A549 (cell line): Measurements from ENCODE around the gene PSIP1. TPM values are rescaled to one million over a fixed set of nuclear protein-coding genes. Genes with fewer than 3 reads are reported as not detected.
A peak's percentile ranks its signal among the peaks of the same experiment; 100 is the strongest.

Experiments
- ATAC-seq, 2 experiments: fragments of 200-7000 bp in 1 of 2; fragments of >200 bp in 1 of 2; cut with Nextera tagmentation in 1 of 2; cut with Tn5 transposase in 1 of 2; 3 replicates each; pipeline versions ENCODE4 v1.8.0 to v1.9.1; 2018 to 2020; ENCODE audit warnings: mild to moderate bottlenecking in 1 of 2, moderate library complexity in 1 of 2
- CTCF ChIA-PET: fragments of 300-600 bp; sonication (Branson Sonifier 250); formaldehyde crosslinking; extraction: SDS; loops from one replicate; lab custom pipeline; 2021; ENCODE audit warnings: antibody characterized with exemption, inconsistent platforms; lab: Yijun Ruan, JAX
- POLR2A ChIA-PET: fragments of 350-600 bp; formaldehyde crosslinking; extraction: SDS; loops from one replicate; lab custom pipeline; 2021; ENCODE audit warnings: antibody characterized with exemption, inconsistent platforms; lab: Yijun Ruan, JAX
- DNase-seq, 2 experiments: peaks; one replicate each; pipeline versions ENCODE4 v3.0.0 to v3.0.0-alpha.2; 2011 to 2016; ENCODE audit warnings: low read depth in 1 of 2, low spot score in 1 of 2
- FAIRE-seq: peaks from 2 replicates; lab custom pipeline; 2011; peaks lifted over from hg19 to GRCh38; lab: Jason Lieb, UNC
- H3K27ac ChIP-seq, 2 experiments: fragments of >200 bp; sonication (Bioruptor Twin); formaldehyde crosslinking; 3 replicates each; pipeline ENCODE4 v1.5.1; 2016 to 2017
- H3K4me1 ChIP-seq: fragments of >200 bp; sonication (Bioruptor Twin); formaldehyde crosslinking; 3 replicates; pipeline ENCODE4 v1.6.1; 2016
- H3K4me2 ChIP-seq: fragments of >200 bp; sonication (Bioruptor Twin); formaldehyde crosslinking; 3 replicates; pipeline ENCODE4 v1.6.1; 2016
- H3K4me3 ChIP-seq: fragments of >200 bp; sonication (Bioruptor Twin); formaldehyde crosslinking; 3 replicates; pipeline ENCODE4 v1.5.1; 2016
- H3K9me3 ChIP-seq: fragments of >200 bp; sonication (Bioruptor Twin); formaldehyde crosslinking; 3 replicates; pipeline ENCODE4 v1.6.1; 2016
- BHLHE40 ChIP-seq: IDR thresholded peaks from 2 replicates; pipeline ENCODE4 v1.6.1; 2012; ENCODE audit warnings: low read depth, low read length, inconsistent platforms
- CEBPB ChIP-seq, 2 experiments: fragments of >200 bp in 1 of 2; sonication (Bioruptor Twin) in 1 of 2; formaldehyde crosslinking in 1 of 2; IDR thresholded peaks; 2 replicates each; pipeline ENCODE4 v1.6.1; 2012 to 2016
- CHD4 ChIP-seq: fragments of 200-600 bp; sonication (generic); IDR thresholded peaks from 2 replicates; pipeline ENCODE4 v1.6.1; 2016; ENCODE audit warnings: antibody characterized with exemption, mild to moderate bottlenecking, borderline replicate concordance
- EP300 ChIP-seq, 2 experiments: fragments of >200 bp; sonication (Bioruptor Twin); formaldehyde crosslinking; IDR thresholded peaks; 2 replicates in 1 of 2; 3 replicates in 1 of 2; pipeline ENCODE4 v1.6.1; 2016 to 2017
- FOXS1 ChIP-seq: fragments of 250-450 bp; sonication (Bioruptor Pico); IDR thresholded peaks from 2 replicates; pipeline ENCODE4 v1.5.0; 2020; ENCODE audit warnings: mild to moderate bottlenecking, moderate library complexity
- HEYL ChIP-seq: fragments of 250-450 bp; sonication (Bioruptor Pico); IDR thresholded peaks from 2 replicates; pipeline ENCODE4 v1.8.0; 2021; ENCODE audit warnings: mild to moderate bottlenecking, moderate library complexity
- HOXA7 ChIP-seq: fragments of 250-450 bp; sonication (Bioruptor Pico); IDR thresholded peaks from 2 replicates; pipeline ENCODE4 v1.5.0; 2020; ENCODE audit warnings: mild to moderate bottlenecking, moderate library complexity
- KDM5A ChIP-seq: fragments of 200-600 bp; sonication (generic); IDR thresholded peaks from 2 replicates; pipeline ENCODE4 v1.6.1; 2016; ENCODE audit warnings: antibody characterized with exemption, mild to moderate bottlenecking
- MYC ChIP-seq: IDR thresholded peaks from 2 replicates; pipeline ENCODE4 v1.6.1; 2012; ENCODE audit warnings: mild to moderate bottlenecking, inconsistent platforms, low read length, improper control_type of control experiment, borderline replicate concordance
- PHF8 ChIP-seq: fragments of 200-600 bp; sonication (generic); IDR thresholded peaks from 2 replicates; pipeline ENCODE4 v1.6.1; 2016; ENCODE audit warnings: low read depth, mild to moderate bottlenecking, antibody characterized with exemption, moderate library complexity, borderline replicate concordance
- RAD21 ChIP-seq, 2 experiments: fragments of >200 bp in 1 of 2; sonication (Bioruptor Twin) in 1 of 2; formaldehyde crosslinking in 1 of 2; IDR thresholded peaks in 1 of 2; conservative IDR thresholded peaks in 1 of 2; 2 replicates in 1 of 2; 3 replicates in 1 of 2; pipeline ENCODE4 v1.6.1; 2012 to 2018; ENCODE audit warnings: inconsistent platforms in 1 of 2
- RFX5 ChIP-seq: fragments of 450-650 bp; IDR thresholded peaks from 2 replicates; pipeline ENCODE4 v1.7.1; 2014; ENCODE audit warnings: antibody characterized with exemption, mild to moderate bottlenecking, moderate library complexity
- TFCP2L1 ChIP-seq: fragments of 250-450 bp; sonication (Bioruptor Pico); IDR thresholded peaks from 2 replicates; pipeline ENCODE4 v1.5.0; 2021; ENCODE audit warnings: mild to moderate bottlenecking
- ZFP36 ChIP-seq: fragments of 450-650 bp; IDR thresholded peaks from 2 replicates; pipeline ENCODE4 v1.6.1; 2014; ENCODE audit warnings: borderline replicate concordance; ENCODE audit not compliant: partially characterized antibody
- ZNF302 ChIP-seq: fragments of 250-450 bp; sonication (Bioruptor Pico); IDR thresholded peaks from 2 replicates; pipeline ENCODE4 v1.9.0; 2021; ENCODE audit warnings: inconsistent platforms, mild to moderate bottlenecking, moderate library complexity
- ZSCAN20 ChIP-seq: fragments of 250-450 bp; sonication (Bioruptor Pico); IDR thresholded peaks from 2 replicates; pipeline ENCODE4 v1.8.0; 2022; ENCODE audit warnings: mild to moderate bottlenecking, moderate library complexity
- WGBS: methylation state at CpG from one replicate; pipeline ENCODE4 v1.1.6; 2017; ENCODE audit errors: missing lambda C conversion rate; 5-methylcytosine and 5-hydroxymethylcytosine counted together
- polyA plus RNA-seq, 4 experiments: library from polyadenylated mRNA; depleted of rRNA in 3 of 4; stranded (reverse); fragments of >200 nt; fragmentation: RNase III in 1 of 4; extraction: RNeasy Plus Mini Kit Qiagen cat#74134 plus additional on column Dnase treatment in 1 of 4; gene quantifications; 2 replicates in 3 of 4; 3 replicates in 1 of 4; pipeline ENCODE4 v1.2.3, GENCODE V29; 2011 to 2017
- TF ChIP-seq, protein P1 (sequence below): IDR thresholded peaks from 2 replicates; pipeline ENCODE4 v1.6.1; 2012
- TF ChIP-seq, protein P2 (sequence below): IDR thresholded peaks from 2 replicates; pipeline ENCODE4 v1.6.1; 2012
- TF ChIP-seq, protein P3 (sequence below): fragments of >200 bp; sonication (Bioruptor Twin); formaldehyde crosslinking; IDR thresholded peaks from 3 replicates; pipeline ENCODE4 v1.6.1; 2016
- TF ChIP-seq, protein P4 (sequence below): fragments of >200 bp; sonication (Bioruptor Twin); formaldehyde crosslinking; IDR thresholded peaks from 2 replicates; pipeline ENCODE4 v1.6.1; 2016

The PSIP1 gene
- polyA plus RNA-seq, 2 of the 4 experiments (the other 2 are of a cell fraction) = 84.2 to 119 TPM

DNA sequence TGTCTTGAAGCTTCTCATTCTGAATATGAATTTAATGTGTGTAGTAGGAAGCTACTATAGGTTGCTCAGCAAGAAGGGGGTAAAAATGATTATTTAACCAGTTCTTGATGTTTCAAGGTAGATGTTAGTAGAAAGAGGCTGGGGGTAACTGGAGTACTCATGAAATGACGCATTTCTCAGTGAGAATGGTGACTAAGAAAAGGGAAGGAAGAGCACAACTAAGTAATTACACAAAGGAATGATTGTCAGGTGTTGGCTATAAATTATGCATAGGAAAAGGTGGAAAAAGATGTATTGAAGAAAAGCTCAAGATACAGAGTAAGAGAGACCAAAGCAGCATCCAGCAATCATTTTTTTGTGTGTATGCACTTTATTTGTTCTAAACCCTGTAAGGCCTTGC is 1.4 kb upstream of the PSIP1 start:
- no peak for ATAC-seq
- WGBS = 93% methylated on average over 1 of the region's 1 CpG
- POLR2A ChIA-PET = interaction anchor here (0.6 to 3.0 kb wide), 3 partner anchors 25 to 41 kb away, joined by 3 to 52 read pairs (median 3); partner anchors contain the start of gene CCDC171
- no peaks in the 10 kb centered on the region for H3K9me3 ChIP-seq
- CTCF ChIA-PET = interaction anchor here (1.1 to 2.0 kb wide), 4 partner anchors 17 to 95 kb away, joined by 3 to 11 read pairs (median 4); no protein-coding TSS in a partner anchor
- DNase-seq = no peak
- H3K4me3 ChIP-seq = no peak overlapping the region
- peaks cover 22% of the 10 kb centered on the region for H3K4me1 ChIP-seq
- H3K4me2 ChIP-seq = peak overlapping the region; percentile 76
- FAIRE-seq = no peak
- peak overlapping the region in 1 of 2 experiments; percentile 99; a peak in 1 of 6 replicates for H3K27ac ChIP-seq
- TF ChIP-seq EP300 (IDR thresholded peaks at IDR 0.05) (no peak), HEYL (CRISPR knock-in tag) (no peak), HOXA7 (CRISPR knock-in tag) (no peak), RFX5 (no peak), ZNF302 (CRISPR knock-in tag) (no peak), CHD4 (no peak), KDM5A (no peak), CEBPB (IDR thresholded peaks at IDR 0.05) (no peak)

DNA sequence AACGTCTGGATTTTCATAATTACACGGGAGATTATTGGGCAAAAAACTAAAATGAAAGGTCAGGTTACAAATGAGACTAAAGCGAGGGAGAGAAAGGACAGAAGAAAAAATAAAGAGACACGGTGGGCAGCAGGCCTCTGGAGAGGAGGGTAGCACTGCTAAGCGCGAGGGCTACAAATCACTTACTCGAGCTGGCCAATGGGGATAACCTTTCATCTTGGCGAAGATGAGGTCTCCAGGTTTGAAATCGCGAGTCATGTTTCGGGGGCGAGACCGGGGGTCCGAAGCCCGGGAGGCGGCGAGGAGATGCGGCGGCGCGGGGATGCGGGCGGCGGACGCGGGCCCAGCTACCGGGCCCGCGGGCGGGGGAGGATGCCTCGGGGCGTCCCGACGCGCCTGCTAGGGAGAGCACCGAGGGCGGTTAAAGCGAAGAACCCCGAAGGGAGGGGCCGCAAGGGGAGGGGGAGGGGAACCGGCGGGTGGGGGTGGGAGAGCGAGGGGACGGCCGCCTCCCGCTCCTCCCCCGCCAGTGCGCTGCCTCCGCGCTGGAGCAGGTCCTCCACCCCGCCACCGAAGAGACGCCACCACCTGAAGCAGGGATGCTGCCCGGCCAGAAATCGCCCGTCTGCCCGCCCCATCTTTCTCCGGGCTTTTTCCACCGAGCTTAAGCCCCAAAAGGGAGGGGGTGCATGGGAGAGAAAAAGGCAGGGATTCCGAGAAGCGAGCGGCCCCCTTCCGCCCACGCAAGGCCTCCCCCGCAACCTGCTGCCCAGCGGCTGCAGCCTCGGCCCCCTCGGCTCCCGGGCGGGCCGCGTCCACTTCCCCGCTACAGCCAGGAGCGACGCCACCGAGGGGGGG is 610 bp downstream of the PSIP1 start:
- TF ChIP-seq TFCP2L1 (CRISPR knock-in tag) (no peak), ZFP36 (no peak), PHF8 (no peak), MYC (no peak)
- TF ChIP-seq, protein P1, sequence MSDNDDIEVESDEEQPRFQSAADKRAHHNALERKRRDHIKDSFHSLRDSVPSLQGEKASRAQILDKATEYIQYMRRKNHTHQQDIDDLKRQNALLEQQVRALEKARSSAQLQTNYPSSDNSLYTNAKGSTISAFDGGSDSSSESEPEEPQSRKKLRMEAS = no peak
- TF ChIP-seq, protein P2, sequence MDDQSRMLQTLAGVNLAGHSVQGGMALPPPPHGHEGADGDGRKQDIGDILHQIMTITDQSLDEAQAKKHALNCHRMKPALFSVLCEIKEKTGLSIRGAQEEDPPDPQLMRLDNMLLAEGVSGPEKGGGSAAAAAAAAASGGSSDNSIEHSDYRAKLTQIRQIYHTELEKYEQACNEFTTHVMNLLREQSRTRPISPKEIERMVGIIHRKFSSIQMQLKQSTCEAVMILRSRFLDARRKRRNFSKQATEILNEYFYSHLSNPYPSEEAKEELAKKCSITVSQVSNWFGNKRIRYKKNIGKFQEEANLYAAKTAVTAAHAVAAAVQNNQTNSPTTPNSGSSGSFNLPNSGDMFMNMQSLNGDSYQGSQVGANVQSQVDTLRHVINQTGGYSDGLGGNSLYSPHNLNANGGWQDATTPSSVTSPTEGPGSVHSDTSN = no peak
- POLR2A ChIA-PET = interaction anchor here (0.6 to 3.0 kb wide), 5 partner anchors 13 to 1837 kb away, joined by 3 to 52 read pairs (median 4); partner anchors contain the start of genes CCDC171 and TTC39B
- Histone ChIP-seq H3K4me2 (peak overlapping the region; percentile 76), H3K4me1 (peaks cover 22% of the 10 kb centered on the region), H3K27ac (peak overlapping the region; percentile 98 to 99), H3K4me3 (peak overlapping the region; percentile 99), H3K9me3 (no peaks in the 10 kb centered on the region)
- no peak for FAIRE-seq
- DNase-seq = peak; percentile 20 to 27
- WGBS = under 1% methylated on average over 32 of the region's 76 CpGs
- ATAC-seq = peak; percentile 75 to 81
- CTCF ChIA-PET = interaction anchor here (0.9 to 1.4 kb wide), 3 partner anchors 11 to 97 kb away, joined by 3 to 9 read pairs (median 8); no protein-coding TSS in a partner anchor

DNA sequence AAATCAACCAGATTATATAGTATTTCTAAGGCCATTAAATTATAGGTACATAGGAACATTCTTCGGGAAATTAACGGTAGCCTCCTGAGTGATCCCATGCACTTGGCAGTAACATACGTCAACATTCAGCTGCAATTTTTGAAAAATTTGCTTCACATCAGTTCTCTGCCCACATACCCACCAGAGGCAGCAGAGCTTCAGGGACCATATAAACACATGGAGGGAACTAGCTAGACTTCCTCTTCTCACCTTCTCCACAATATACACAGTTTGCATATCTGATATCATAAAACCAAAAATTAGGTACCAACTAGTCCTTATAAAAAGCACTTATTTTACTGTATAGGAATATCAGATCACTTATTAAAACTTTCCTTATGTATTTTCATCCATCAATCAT is 4.8 kb downstream of the PSIP1 start:
- WGBS = 98% methylated on average over 3 of the region's 3 CpGs

More for the DNA sequence above, 4.8 kb downstream of the PSIP1 start:
- no peak overlapping the region for H3K4me2 ChIP-seq
- TF ChIP-seq ZSCAN20 (CRISPR knock-in tag) (no peak), HEYL (CRISPR knock-in tag) (no peak), EP300 (IDR thresholded peaks at IDR 0.05) (no peak), FOXS1 (CRISPR knock-in tag) (no peak), BHLHE40 (no peak), TFCP2L1 (CRISPR knock-in tag) (no peak), RAD21 (conservative IDR thresholded peaks at IDR 0.05 in 1 of 2, IDR thresholded peaks at IDR 0.05 in 1 of 2) (no peak)
- TF ChIP-seq, protein P3, sequence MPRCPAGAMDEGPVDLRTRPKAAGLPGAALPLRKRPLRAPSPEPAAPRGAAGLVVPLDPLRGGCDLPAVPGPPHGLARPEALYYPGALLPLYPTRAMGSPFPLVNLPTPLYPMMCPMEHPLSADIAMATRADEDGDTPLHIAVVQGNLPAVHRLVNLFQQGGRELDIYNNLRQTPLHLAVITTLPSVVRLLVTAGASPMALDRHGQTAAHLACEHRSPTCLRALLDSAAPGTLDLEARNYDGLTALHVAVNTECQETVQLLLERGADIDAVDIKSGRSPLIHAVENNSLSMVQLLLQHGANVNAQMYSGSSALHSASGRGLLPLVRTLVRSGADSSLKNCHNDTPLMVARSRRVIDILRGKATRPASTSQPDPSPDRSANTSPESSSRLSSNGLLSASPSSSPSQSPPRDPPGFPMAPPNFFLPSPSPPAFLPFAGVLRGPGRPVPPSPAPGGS = no peak
- TF ChIP-seq, protein P4, sequence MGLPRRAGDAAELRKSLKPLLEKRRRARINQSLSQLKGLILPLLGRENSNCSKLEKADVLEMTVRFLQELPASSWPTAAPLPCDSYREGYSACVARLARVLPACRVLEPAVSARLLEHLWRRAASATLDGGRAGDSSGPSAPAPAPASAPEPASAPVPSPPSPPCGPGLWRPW = no peak
- ChIA-PET CTCF (no interaction called here), POLR2A (interaction anchor here (0.6 kb wide), 2 partner anchors 35 to 47 kb away, joined by 3 to 7 read pairs; partner anchors contain the start of gene CCDC171)
- peaks cover 10% of the 10 kb centered on the region for H3K4me1 ChIP-seq
- H3K9me3 ChIP-seq = no peaks in the 10 kb centered on the region
- no peak overlapping the region for H3K27ac ChIP-seq
- ATAC-seq = no peak
- FAIRE-seq = no peak
- no peak for DNase-seq
- no peak overlapping the region for H3K4me3 ChIP-seq
